CMK (cell line): ENCODE data around the gene ACY1.

Source experiments
- DNase-seq: peaks from one replicate; pipeline ENCODE4 v3.0.0-alpha.2; 2010; ENCODE audit warnings: low read depth

Gene ACY1

DNA sequence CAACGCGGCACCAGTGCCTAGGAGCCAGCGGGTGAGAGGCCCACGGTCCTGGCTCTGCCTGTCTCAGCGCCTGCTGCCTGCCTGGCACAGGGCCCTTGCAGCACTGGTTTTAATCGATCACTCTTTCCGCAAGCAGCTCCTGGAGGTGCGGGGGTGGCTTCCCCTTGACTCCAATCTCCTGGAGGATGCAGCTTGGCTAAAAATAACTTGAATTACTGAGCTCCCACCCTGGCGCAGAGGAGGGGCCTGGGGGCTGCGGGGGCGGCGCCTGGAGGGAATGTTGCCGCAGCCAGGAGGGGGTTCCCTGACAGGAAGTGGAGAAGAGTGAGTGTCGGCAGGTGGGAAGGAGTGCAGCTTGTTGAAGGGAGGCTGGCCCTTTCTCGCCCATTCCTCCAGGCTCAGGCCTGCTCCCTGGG lies 22.2 kb downstream of the ACY1 start:
- DNase-seq: no peak

GRCh38 chr3:52006017-52006819 lies 22.9 kb downstream of the ACY1 start:
- DNase-seq: no peak

GRCh38 chr3:52006820-52007133 lies 23.4 kb downstream of the ACY1 start:
- no peak for DNase-seq

- no peak for DNase-seq
Measured at GRCh38 chr3:52007291-52007690, 24.0 kb downstream of the ACY1 start.

DNA sequence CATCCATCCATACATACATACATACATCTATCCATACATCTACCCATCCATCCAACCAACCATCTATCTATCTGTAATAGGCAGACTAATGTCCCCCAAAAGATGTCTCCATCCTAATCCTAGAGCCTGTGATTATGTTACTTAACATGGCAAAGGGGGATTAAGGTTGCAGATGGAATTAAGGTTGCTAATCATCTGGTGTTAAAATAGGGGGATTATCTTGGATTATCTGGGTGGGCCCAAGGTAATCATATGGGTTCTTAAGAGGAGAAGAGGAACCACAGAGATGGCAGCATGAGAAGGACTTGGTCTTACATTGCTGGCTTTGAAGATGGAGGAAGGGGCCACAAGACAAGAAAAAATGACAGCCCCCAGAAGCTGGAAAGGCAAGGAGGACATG lies 27.1 kb downstream of the ACY1 start:
- no peak for DNase-seq

- no peak for DNase-seq
Measured at GRCh38 chr3:52012699-52013098, 29.4 kb downstream of the ACY1 start.

- no peak for DNase-seq
Measured at GRCh38 chr3:52013802-52014598, 30.7 kb downstream of the ACY1 start.

GRCh38 chr3:52014613-52015012 lies 31.3 kb downstream of the ACY1 start:
- no peak for DNase-seq

- no peak for DNase-seq
Measured at GRCh38 chr3:52015438-52016228, 32.3 kb downstream of the ACY1 start.

DNA sequence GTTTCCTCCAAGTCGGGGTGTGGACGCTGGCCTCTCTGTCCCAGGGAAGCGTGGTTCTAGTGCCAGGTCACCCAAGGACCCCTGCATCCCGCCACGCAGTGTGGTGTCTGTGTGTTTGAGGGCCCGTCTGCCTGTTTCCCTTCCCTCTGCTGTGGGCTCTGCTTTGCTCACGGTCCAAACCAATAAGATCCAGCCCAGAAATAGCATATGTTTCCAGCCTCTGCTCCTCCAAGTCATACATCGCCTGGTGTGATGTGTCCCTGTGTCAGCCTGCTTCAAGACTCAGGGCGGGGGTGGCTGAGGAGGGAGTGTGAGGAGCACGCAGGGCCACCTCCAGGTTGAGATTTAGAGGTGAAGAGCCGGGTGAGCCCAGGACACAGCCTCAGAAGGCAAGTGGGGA lies 34.3 kb downstream of the ACY1 start:
- no peak for DNase-seq

DNA sequence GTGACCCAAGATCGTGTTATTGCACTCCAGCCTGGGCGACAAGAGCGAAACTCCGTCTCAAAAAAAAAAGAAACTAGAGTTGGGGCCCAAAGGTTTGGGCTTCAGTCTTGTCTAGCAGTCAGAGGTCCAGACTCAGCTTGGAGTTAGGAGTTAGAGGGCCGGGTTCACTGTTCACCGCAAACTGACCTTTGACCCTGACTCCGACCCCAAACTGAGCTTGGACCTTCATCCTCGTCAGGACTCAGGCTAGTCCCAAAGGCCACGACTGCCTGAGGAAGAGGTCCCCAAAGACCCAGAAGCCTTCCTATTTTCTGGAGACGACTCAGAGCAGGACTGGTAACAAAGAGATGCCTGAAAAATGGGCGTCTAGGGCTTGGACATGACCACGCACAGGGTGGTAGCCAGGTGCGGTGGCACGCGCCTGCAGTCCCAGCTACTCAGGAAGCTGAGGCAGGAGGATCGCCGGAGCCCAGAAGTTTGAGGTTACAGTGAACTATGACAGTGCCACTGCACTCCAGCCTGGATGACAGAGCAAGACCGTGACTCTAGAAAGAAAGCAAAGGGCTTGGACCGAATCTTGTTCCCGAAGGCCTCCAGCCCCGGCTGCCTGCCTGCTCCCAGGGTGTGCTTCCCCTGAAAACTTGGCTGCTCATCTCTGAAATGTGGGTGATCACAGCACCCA lies 35.1 kb downstream of the ACY1 start:
- DNase-seq: no peak

GRCh38 chr3:52019352-52020080 lies 36.2 kb downstream of the ACY1 start:
- no peak for DNase-seq

- DNase-seq: no peak
Measured at GRCh38 chr3:52020796-52021195, 37.5 kb downstream of the ACY1 start.

GRCh38 chr3:52021489-52022268 lies 38.3 kb downstream of the ACY1 start:
- no peak for DNase-seq

DNA sequence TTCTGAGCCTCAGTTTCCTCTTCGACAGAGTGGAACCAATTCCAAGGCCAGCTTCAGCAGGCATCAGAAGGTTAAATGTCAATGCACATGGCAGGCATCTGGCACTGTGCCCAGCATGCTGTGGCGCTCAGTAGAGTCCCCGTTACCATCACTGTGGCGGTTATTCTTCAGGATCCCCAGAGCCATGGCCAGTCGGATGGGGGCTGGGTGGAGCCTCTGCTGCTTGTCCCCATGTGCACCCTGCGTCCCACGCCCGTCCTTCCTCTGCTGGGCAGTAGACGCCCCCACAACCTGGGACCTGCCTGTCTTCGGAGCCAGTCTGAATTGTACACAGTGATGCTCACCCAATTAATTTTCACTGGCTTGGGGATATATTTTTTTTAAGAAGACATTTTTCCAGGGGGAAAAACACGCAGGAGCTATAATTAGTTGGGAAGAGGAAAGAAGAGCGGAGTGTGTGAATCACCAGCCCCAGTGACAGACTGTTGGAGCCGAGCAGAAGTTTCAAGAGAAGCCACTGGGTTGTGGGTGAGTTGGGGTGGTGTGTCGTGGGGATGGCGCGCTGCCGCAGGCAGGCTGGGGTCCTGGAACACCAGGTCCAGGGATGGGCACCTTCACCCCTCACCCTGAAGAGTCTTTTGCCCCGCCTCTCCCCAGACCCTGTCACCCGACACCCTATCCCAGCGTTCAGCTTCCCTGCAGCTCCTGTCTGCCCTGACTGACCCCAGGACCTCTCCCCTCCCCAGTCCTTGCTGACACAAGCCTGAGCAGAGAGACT lies 39.2 kb downstream of the ACY1 start:
- DNase-seq: no peak

- DNase-seq: no peak
Measured at GRCh38 chr3:52023101-52023770, 39.9 kb downstream of the ACY1 start.

DNA sequence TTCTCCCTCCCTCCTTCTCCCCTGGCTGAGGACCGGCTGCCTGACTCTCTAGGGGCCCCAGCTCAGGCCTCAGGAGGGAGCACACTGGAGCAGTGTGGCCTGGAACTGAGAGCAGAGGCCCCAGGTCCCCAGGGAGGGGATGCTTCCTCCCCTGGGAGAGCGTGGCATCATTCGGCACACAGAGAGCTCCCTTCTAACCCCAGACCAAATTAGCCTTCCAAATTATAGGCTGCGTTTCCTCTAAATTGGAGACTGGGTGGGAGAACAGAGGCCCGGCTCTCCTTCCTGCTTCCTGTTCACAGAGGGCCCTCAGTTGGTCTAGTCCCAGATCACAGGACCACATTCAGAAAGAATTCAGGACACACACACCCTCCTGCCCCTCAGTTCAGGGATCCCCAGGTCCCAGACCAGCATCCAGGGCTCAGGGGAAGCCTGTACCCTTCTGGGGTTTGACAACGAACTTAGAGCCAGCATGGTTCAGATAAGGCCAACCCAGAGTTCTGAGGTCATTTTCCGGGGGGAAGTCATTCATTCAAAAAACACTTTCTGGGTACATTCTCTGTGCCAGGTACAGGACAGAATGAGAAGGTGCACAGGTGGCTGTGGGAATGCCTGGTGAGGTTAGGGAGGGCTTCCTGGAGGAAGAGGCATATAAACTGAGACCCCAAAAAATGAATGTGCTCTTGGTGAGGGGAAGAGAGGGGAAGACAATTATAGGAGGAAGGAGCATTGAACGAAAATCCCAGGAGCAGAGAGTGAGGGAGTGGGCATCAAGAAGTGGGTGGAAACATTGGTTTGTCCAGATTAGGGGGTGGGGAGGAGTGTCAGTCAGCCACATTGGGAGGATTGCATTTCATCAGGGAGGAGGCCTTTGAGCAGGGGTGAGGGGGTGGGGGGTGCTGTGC lies 40.8 kb downstream of the ACY1 start:
- DNase-seq: no peak

GRCh38 chr3:52024765-52025452 lies 41.6 kb downstream of the ACY1 start:
- DNase-seq: no peak
